Right atrium auricular region (tissue), 2 donors: ENCODE measurements around the gene CTCFL. TPM values are rescaled to one million over a fixed set of nuclear protein-coding genes. Genes with fewer than 3 reads are reported as not detected.

Source experiments
- DNase-seq: peaks from one replicate; pipeline ENCODE4 v3.0.0-alpha.2; 2019; ENCODE audit warnings: low spot score
- H3K27ac ChIP-seq, 2 donors: fragments of 200-600 bp; sonication (generic); 1 replicate in 1 of 2; 2 replicates in 1 of 2; pipeline ENCODE4 v1.5.1; 2016 to 2019
- H3K27me3 ChIP-seq, 2 donors: fragments of 200-600 bp; sonication (generic); one replicate each; pipeline versions ENCODE4 v1.5.1 to v1.6.0; 2017 to 2019
- H3K36me3 ChIP-seq: fragments of 200-600 bp; sonication (generic); one replicate; pipeline ENCODE4 v1.5.1; 2016
- H3K4me1 ChIP-seq, 2 donors: fragments of 200-600 bp; sonication (generic); one replicate each; pipeline versions ENCODE4 v1.5.1 to v1.6.0; 2017 to 2019
- H3K4me3 ChIP-seq, 2 donors: fragments of 200-600 bp; sonication (generic); 1 replicate in 1 of 2; 2 replicates in 1 of 2; pipeline ENCODE4 v1.5.1; 2017 to 2019; ENCODE audit warnings: mild to moderate bottlenecking in 1 of 2, moderate library complexity in 1 of 2
- H3K9me3 ChIP-seq, 2 donors: fragments of 200-600 bp; sonication (generic); one replicate each; pipeline ENCODE4 v1.5.1; 2019
- CTCF ChIP-seq, 2 donors: fragments of 200-600 bp; sonication (generic); IDR thresholded peaks; one replicate each; pipeline ENCODE4 v1.5.1; 2019; ENCODE audit warnings: antibody characterized with exemption in 2 of 2
- total RNA-seq, 2 donors: library from RNA; depleted of rRNA; stranded (reverse); fragments of >200 nt; gene quantifications; one replicate each; pipeline ENCODE4 v1.1.0, GENCODE V29; 2016

The CTCFL gene
- total RNA-seq, 2 donors from 2014 or later, result not detected

GRCh38 chr20:57570145-57570850 lies 45.4 kb upstream of the CTCFL start:
- no peaks in the 10 kb centered on the region for H3K27me3 ChIP-seq
- DNase-seq, result no peak
- no peak for TF ChIP-seq CTCF (IDR thresholded peaks at IDR 0.05)
- no peak overlapping the region for H3K4me3 ChIP-seq
- no peaks in the 10 kb centered on the region for H3K9me3 ChIP-seq
- no peaks in the 10 kb centered on the region for H3K36me3 ChIP-seq
- no peaks in the 10 kb centered on the region for H3K4me1 ChIP-seq
- H3K27ac ChIP-seq, result no peak overlapping the region

GRCh38 chr20:57568960-57569359 lies 44.0 kb upstream of the CTCFL start:
- no peaks in the 10 kb centered on the region for H3K4me1 ChIP-seq
- TF ChIP-seq CTCF (IDR thresholded peaks at IDR 0.05), result no peak
- no peak overlapping the region for H3K4me3 ChIP-seq
- H3K9me3 ChIP-seq, result no peaks in the 10 kb centered on the region
- no peaks in the 10 kb centered on the region for H3K36me3 ChIP-seq
- H3K27ac ChIP-seq, result no peak overlapping the region
- no peaks in the 10 kb centered on the region for H3K27me3 ChIP-seq
- no peak for DNase-seq

GRCh38 chr20:57568088-57568896 lies 43.4 kb upstream of the CTCFL start:
- TF ChIP-seq CTCF (IDR thresholded peaks at IDR 0.05), result no peak
- no peaks in the 10 kb centered on the region for H3K27me3 ChIP-seq

GRCh38 chr20:57567471-57568079 lies 42.6 kb upstream of the CTCFL start:
- Histone ChIP-seq H3K9me3 (no peaks in the 10 kb centered on the region), H3K4me3 (no peak overlapping the region), H3K36me3 (no peaks in the 10 kb centered on the region), H3K27me3 (no peaks in the 10 kb centered on the region), H3K4me1 (no peaks in the 10 kb centered on the region), H3K27ac (no peak overlapping the region)
- DNase-seq, result no peak
- TF ChIP-seq CTCF (IDR thresholded peaks at IDR 0.05), result no peak

More at GRCh38 chr20:57568088-57568896, 43.4 kb upstream of the CTCFL start:
- DNase-seq, result no peak
- Histone ChIP-seq H3K4me3 (no peak overlapping the region), H3K36me3 (no peaks in the 10 kb centered on the region), H3K27ac (no peak overlapping the region), H3K9me3 (no peaks in the 10 kb centered on the region), H3K4me1 (no peaks in the 10 kb centered on the region)

- H3K27me3 ChIP-seq, result no peaks in the 10 kb centered on the region
- no peaks in the 10 kb centered on the region for H3K9me3 ChIP-seq
- H3K4me3 ChIP-seq, result no peak overlapping the region
- no peaks in the 10 kb centered on the region for H3K4me1 ChIP-seq
- no peak for DNase-seq
- no peaks in the 10 kb centered on the region for H3K36me3 ChIP-seq
- TF ChIP-seq CTCF (IDR thresholded peaks at IDR 0.05), result no peak
- H3K27ac ChIP-seq, result no peak overlapping the region
Observed at GRCh38 chr20:57566803-57567459, 42.0 kb upstream of the CTCFL start.
